ENCODE measurements around the gene COL16A1.
A peak's percentile ranks its signal among the peaks of the same experiment; 100 is the strongest.

DNA sequence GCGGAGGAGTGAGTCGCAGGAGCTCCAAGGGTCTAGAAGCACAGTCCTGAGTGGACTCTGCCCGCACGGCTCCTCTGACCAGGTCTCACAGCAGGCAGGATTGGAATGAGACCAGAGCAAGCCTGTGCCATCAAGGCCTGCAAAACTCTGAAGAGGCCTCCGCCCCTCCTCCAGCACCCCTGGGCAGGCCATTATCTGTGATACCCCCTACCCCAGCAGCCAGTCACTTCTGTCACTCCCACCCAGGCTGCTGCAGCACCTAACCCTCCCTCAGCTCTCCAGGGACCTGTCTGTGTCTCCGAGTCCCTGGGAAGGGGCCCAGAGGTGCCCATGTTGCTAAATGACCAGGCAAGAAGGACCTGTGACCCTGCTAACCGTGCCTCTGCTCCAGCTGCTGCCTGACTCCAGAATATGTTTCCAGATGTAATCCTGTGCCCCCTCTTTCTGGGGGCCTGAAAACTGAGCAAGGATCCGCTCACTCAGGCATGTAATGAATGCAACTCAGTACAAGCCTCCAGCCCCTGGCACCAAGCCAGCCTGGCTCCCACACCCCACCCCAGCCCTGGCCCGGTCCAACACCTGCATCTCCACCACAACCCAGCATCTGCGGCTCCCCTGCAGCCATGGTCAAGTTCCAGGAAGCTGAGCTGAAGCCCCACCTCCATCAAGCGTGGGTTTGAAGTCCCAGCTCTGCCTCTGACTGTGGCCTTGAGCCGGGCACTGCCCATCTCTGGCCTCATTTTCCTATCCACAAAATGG lies 22.1 kb upstream of the COL16A1 start:
- TF ChIP-seq GLIS1 (tag by site-specific recombination; IDR thresholded peaks at IDR 0.05) (no peak), ZFP69B (tag by site-specific recombination; IDR thresholded peaks at IDR 0.05) (no peak), ZNF114 (tag by site-specific recombination; IDR thresholded peaks at IDR 0.05) (no peak), ZNF843 (tag by site-specific recombination; IDR thresholded peaks at IDR 0.05) (no peak)
- TF ChIP-seq, protein P1, sequence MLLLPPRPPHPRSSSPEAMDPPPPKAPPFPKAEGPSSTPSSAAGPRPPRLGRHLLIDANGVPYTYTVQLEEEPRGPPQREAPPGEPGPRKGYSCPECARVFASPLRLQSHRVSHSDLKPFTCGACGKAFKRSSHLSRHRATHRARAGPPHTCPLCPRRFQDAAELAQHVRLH (tag by site-specific recombination; IDR thresholded peaks at IDR 0.05), result no peak
- TF ChIP-seq, protein P2, sequence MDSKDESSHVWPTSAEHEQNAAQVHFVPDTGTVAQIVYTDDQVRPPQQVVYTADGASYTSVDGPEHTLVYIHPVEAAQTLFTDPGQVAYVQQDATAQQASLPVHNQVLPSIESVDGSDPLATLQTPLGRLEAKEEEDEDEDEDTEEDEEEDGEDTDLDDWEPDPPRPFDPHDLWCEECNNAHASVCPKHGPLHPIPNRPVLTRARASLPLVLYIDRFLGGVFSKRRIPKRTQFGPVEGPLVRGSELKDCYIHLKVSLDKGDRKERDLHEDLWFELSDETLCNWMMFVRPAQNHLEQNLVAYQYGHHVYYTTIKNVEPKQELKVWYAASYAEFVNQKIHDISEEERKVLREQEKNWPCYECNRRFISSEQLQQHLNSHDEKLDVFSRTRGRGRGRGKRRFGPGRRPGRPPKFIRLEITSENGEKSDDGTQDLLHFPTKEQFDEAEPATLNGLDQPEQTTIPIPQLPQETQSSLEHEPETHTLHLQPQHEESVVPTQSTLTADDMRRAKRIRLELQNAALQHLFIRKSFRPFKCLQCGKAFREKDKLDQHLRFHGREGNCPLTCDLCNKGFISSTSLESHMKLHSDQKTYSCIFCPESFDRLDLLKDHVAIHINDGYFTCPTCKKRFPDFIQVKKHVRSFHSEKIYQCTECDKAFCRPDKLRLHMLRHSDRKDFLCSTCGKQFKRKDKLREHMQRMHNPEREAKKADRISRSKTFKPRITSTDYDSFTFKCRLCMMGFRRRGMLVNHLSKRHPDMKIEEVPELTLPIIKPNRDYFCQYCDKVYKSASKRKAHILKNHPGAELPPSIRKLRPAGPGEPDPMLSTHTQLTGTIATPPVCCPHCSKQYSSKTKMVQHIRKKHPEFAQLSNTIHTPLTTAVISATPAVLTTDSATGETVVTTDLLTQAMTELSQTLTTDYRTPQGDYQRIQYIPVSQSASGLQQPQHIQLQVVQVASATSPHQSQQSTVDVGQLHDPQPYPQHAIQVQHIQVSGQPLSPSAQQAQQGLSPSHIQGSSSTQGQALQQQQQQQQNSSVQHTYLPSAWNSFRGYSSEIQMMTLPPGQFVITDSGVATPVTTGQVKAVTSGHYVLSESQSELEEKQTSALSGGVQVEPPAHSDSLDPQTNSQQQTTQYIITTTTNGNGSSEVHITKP (tag by site-specific recombination; IDR thresholded peaks at IDR 0.05), result peak; percentile 61
- TF ChIP-seq, protein P3, sequence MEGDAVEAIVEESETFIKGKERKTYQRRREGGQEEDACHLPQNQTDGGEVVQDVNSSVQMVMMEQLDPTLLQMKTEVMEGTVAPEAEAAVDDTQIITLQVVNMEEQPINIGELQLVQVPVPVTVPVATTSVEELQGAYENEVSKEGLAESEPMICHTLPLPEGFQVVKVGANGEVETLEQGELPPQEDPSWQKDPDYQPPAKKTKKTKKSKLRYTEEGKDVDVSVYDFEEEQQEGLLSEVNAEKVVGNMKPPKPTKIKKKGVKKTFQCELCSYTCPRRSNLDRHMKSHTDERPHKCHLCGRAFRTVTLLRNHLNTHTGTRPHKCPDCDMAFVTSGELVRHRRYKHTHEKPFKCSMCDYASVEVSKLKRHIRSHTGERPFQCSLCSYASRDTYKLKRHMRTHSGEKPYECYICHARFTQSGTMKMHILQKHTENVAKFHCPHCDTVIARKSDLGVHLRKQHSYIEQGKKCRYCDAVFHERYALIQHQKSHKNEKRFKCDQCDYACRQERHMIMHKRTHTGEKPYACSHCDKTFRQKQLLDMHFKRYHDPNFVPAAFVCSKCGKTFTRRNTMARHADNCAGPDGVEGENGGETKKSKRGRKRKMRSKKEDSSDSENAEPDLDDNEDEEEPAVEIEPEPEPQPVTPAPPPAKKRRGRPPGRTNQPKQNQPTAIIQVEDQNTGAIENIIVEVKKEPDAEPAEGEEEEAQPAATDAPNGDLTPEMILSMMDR (tag by site-specific recombination; IDR thresholded peaks at IDR 0.05), result no peak
